ENCODE data around the gene TYW1B. TPM values are rescaled to one million over a fixed set of nuclear protein-coding genes. Genes with fewer than 3 reads are reported as not detected.
"Not testable (repeated sequence)": the region's sequence is repeated elsewhere in the genome, so short reads cannot be mapped to it uniquely, and the experiment has no call there.

The TYW1B gene
- total and polyA plus RNA-seq, 2 donors (not counting 3 experiments of a cell fraction or from before 2014, with no cell fraction given) = 0.69 to 2.7 TPM

- no peak overlapping the region for H3K4me3 ChIP-seq (replicated peaks in 1 of 3; ENCODE audit: insufficient read depth in 1 of 3, low read depth in 1 of 3, low read length in 3 of 3)
- no peaks in the 10 kb centered on the region for H3K36me3 ChIP-seq (ENCODE audit: control insufficient read depth in 2 of 2, extremely low read depth in 1 of 2, insufficient read depth in 2 of 2, low read length in 2 of 2)
- H3K27ac ChIP-seq (ENCODE audit: insufficient read depth, low read depth, low read length) = no peak overlapping the region
- no peaks in the 10 kb centered on the region for H4K20me1 ChIP-seq (replicated peaks; ENCODE audit: control insufficient read depth, extremely low read depth, insufficient read depth, low read length)
- dilution Hi-C loops (cut with MboI; ENCODE audit: extremely low pct_ligation_motif_present, low sequenced_read_pairs) (no loop called here), intact Hi-C loops (cut with micrococcal nuclease) (no loop called here)
- DNase-seq (ENCODE audit: low read depth, low spot score) (no peak), FAIRE-seq (no peak)
- no peak overlapping the region for H2AFZ ChIP-seq (ENCODE audit: low read depth, low read length)
- H3K4me1 ChIP-seq (ENCODE audit: control insufficient read depth, extremely low read depth, insufficient read depth, low read length) = no peaks in the 10 kb centered on the region
- no peak overlapping the region for H3K4me2 ChIP-seq (ENCODE audit: insufficient read depth, low read length)
- CTCF ChIA-PET = no interaction called here
- no peaks in the 10 kb centered on the region for H3K79me2 ChIP-seq (ENCODE audit: control insufficient read depth, insufficient read depth, low read length)
- no peaks in the 10 kb centered on the region for H3K27me3 ChIP-seq (ENCODE audit: control insufficient read depth in 2 of 2, insufficient read depth in 2 of 2, low read length in 2 of 2)
- H3K9me3 ChIP-seq (replicated peaks; ENCODE audit: control insufficient read depth, insufficient read depth, low read length) = no peaks in the 10 kb centered on the region
- H3K9me1 ChIP-seq (replicated peaks; ENCODE audit: control insufficient read depth, extremely low read depth, insufficient read depth, low read length) = no peaks in the 10 kb centered on the region
- no TSS peak for BruUV-seq (replicated peaks)
- POLR2A ChIA-PET = no interaction called here
- H3K9ac ChIP-seq (replicated peaks; ENCODE audit: extremely low read depth, insufficient read depth, low read length) = no peak overlapping the region
- TF ChIP-seq JUN (IDR thresholded peaks at IDR 0.05; ENCODE audit: borderline replicate concordance, insufficient read depth, insufficient read length, low read depth) = no peak
Observed at GRCh38 chr7:72704894-72705293, 123.1 kb downstream of the TYW1B start.

GRCh38 chr7:72700548-72700947 lies 127.5 kb downstream of the TYW1B start:
- H3K27ac ChIP-seq (ENCODE audit: insufficient read depth, low read depth, low read length); H3K27me3 ChIP-seq (ENCODE audit: control insufficient read depth in 2 of 2, insufficient read depth in 2 of 2, low read length in 2 of 2); H3K9ac ChIP-seq (replicated peaks; ENCODE audit: extremely low read depth, insufficient read depth, low read length); intact Hi-C loops (cut with micrococcal nuclease); H3K79me2 ChIP-seq (ENCODE audit: control insufficient read depth, insufficient read depth, low read length); BruUV-seq (replicated peaks); dilution Hi-C loops (cut with MboI; ENCODE audit: extremely low pct_ligation_motif_present, low sequenced_read_pairs); H3K9me1 ChIP-seq (replicated peaks; ENCODE audit: control insufficient read depth, extremely low read depth, insufficient read depth, low read length); CTCF ChIA-PET; H3K36me3 ChIP-seq (ENCODE audit: control insufficient read depth in 2 of 2, extremely low read depth in 1 of 2, insufficient read depth in 2 of 2, low read length in 2 of 2); H2AFZ ChIP-seq (ENCODE audit: low read depth, low read length); FAIRE-seq; H3K4me1 ChIP-seq (ENCODE audit: control insufficient read depth, extremely low read depth, insufficient read depth, low read length); POLR2A ChIA-PET; H3K4me2 ChIP-seq (ENCODE audit: insufficient read depth, low read length); H4K20me1 ChIP-seq (replicated peaks; ENCODE audit: control insufficient read depth, extremely low read depth, insufficient read depth, low read length); H3K9me3 ChIP-seq (replicated peaks; ENCODE audit: control insufficient read depth, insufficient read depth, low read length); H3K4me3 ChIP-seq (replicated peaks in 1 of 3; ENCODE audit: insufficient read depth in 1 of 3, low read depth in 1 of 3, low read length in 3 of 3); DNase-seq (ENCODE audit: low read depth, low spot score): not testable (repeated sequence)

GRCh38 chr7:72697066-72697465 lies 130.9 kb downstream of the TYW1B start:
- H2AFZ ChIP-seq (ENCODE audit: low read depth, low read length); H3K4me1 ChIP-seq (ENCODE audit: control insufficient read depth, extremely low read depth, insufficient read depth, low read length); H3K9ac ChIP-seq (replicated peaks; ENCODE audit: extremely low read depth, insufficient read depth, low read length); H3K4me2 ChIP-seq (ENCODE audit: insufficient read depth, low read length); intact Hi-C loops (cut with micrococcal nuclease); H3K36me3 ChIP-seq (ENCODE audit: control insufficient read depth in 2 of 2, extremely low read depth in 1 of 2, insufficient read depth in 2 of 2, low read length in 2 of 2); dilution Hi-C loops (cut with MboI; ENCODE audit: extremely low pct_ligation_motif_present, low sequenced_read_pairs); H3K27ac ChIP-seq (ENCODE audit: insufficient read depth, low read depth, low read length); H3K27me3 ChIP-seq (ENCODE audit: control insufficient read depth in 2 of 2, insufficient read depth in 2 of 2, low read length in 2 of 2); CTCF ChIA-PET; POLR2A ChIA-PET; FAIRE-seq; H3K9me3 ChIP-seq (replicated peaks; ENCODE audit: control insufficient read depth, insufficient read depth, low read length); H3K4me3 ChIP-seq (replicated peaks in 1 of 3; ENCODE audit: insufficient read depth in 1 of 3, low read depth in 1 of 3, low read length in 3 of 3); H3K9me1 ChIP-seq (replicated peaks; ENCODE audit: control insufficient read depth, extremely low read depth, insufficient read depth, low read length); H3K79me2 ChIP-seq (ENCODE audit: control insufficient read depth, insufficient read depth, low read length); BruUV-seq (replicated peaks); H4K20me1 ChIP-seq (replicated peaks; ENCODE audit: control insufficient read depth, extremely low read depth, insufficient read depth, low read length): not testable (repeated sequence)
- peak; percentile 15 for DNase-seq (ENCODE audit: low read depth, low spot score)

- CTCF ChIA-PET; H2AFZ ChIP-seq (ENCODE audit: low read depth, low read length); H3K79me2 ChIP-seq (ENCODE audit: control insufficient read depth, insufficient read depth, low read length); H3K27me3 ChIP-seq (ENCODE audit: control insufficient read depth in 2 of 2, insufficient read depth in 2 of 2, low read length in 2 of 2); H3K9me1 ChIP-seq (replicated peaks; ENCODE audit: control insufficient read depth, extremely low read depth, insufficient read depth, low read length); H3K9ac ChIP-seq (replicated peaks; ENCODE audit: extremely low read depth, insufficient read depth, low read length); H3K4me2 ChIP-seq (ENCODE audit: insufficient read depth, low read length); H4K20me1 ChIP-seq (replicated peaks; ENCODE audit: control insufficient read depth, extremely low read depth, insufficient read depth, low read length); H3K36me3 ChIP-seq (ENCODE audit: control insufficient read depth in 2 of 2, extremely low read depth in 1 of 2, insufficient read depth in 2 of 2, low read length in 2 of 2); BruUV-seq (replicated peaks); DNase-seq (ENCODE audit: low read depth, low spot score); POLR2A ChIA-PET; H3K9me3 ChIP-seq (replicated peaks; ENCODE audit: control insufficient read depth, insufficient read depth, low read length); intact Hi-C loops (cut with micrococcal nuclease); H3K4me1 ChIP-seq (ENCODE audit: control insufficient read depth, extremely low read depth, insufficient read depth, low read length); H3K27ac ChIP-seq (ENCODE audit: insufficient read depth, low read depth, low read length); FAIRE-seq; dilution Hi-C loops (cut with MboI; ENCODE audit: extremely low pct_ligation_motif_present, low sequenced_read_pairs); H3K4me3 ChIP-seq (replicated peaks in 1 of 3; ENCODE audit: insufficient read depth in 1 of 3, low read depth in 1 of 3, low read length in 3 of 3): not testable (repeated sequence)
Observed at GRCh38 chr7:72696643-72697042, 131.4 kb downstream of the TYW1B start.
